ENCODE measurements around the gene TGM6. TPM values are rescaled to one million over a fixed set of nuclear protein-coding genes. Genes with fewer than 3 reads are reported as not detected.

The TGM6 gene
- polyA plus RNA-seq, 4 donors = not detected

GRCh38 chr20:2363587-2363986 lies 17.1 kb upstream of the TGM6 start:
- DNase-seq (ENCODE audit: low read depth in 4 of 4, low spot score in 3 of 4) = no peak

DNA sequence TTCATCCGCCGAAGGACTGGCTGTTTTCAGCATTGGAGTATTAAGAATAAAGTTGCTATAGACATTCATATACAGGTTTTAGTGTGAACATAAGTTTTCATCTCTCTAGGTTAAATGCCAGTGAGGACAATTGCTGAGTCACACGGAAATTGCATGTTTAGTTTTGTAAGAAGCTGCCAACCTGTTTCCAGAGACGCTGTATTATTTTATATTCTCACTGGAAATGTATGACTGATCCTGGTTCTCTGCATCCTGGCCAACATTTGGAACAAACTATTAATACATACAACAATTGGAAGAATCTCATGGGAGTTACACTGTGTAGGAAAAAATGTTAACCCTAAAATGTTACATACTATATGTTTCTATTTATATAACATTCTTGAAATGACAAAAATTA lies 16.7 kb upstream of the TGM6 start:
- DNase-seq (ENCODE audit: low read depth in 4 of 4, low spot score in 3 of 4) = no peak

DNA sequence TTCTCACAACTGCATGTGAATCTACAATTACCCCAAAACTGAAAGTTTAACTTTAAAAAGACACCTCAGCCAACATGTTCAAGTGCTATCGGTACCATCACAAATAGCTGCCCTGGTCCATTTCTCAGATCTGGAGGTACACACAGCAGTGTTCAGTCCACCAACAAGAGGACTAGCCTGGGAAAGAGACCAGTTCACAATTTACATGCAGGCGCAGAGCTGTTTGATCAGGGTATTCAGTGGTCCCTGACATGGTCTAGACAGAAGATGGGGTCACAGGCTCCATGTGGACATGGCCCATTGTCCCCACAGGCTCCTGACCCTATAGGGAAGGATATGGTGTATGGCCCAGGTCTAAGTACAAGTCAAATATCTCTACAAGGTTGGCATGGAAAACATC lies 15.6 kb upstream of the TGM6 start:
- no peak for DNase-seq (ENCODE audit: low read depth in 4 of 4, low spot score in 3 of 4)

DNA sequence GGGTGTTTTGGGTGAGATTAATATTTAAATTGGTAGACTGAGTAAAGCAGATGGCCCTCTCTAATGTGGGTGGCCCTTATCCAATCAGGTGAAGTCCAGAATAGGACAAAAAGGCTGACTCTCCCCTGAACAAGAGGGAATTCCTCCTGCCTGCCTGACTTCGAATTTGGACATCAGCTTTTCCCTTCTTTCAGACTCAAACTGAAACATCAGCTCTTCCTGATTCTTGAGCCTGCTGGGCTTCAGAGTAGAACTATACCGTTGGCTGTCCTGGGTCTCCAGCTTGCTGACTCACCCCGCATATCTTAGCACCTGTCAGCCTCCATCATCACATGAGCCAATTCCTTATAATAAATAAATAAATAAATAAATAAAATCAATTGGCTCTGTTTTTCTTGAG lies 15.0 kb upstream of the TGM6 start:
- no peak for DNase-seq (ENCODE audit: low read depth in 4 of 4, low spot score in 3 of 4)

DNA sequence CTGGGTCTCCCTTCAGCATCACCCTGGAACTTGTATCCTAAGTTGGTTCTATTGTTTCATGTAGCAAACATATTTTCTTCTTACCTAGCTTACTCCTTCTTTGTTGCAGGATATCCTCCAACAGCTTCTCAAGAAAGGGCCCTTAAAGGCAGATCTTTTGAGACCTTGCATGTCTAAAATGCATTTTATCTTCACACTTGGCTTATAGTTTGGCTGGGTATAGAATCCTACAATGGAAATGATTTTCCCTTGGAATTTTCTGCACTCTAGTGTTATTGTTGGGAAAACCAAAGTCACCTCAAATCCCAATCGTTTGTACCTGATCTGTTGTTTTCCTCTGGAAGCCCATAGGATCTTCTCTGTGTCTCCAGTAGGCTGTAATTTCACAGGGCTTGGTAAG lies 12.1 kb upstream of the TGM6 start:
- DNase-seq (ENCODE audit: low read depth in 4 of 4, low spot score in 3 of 4) = no peak

DNA sequence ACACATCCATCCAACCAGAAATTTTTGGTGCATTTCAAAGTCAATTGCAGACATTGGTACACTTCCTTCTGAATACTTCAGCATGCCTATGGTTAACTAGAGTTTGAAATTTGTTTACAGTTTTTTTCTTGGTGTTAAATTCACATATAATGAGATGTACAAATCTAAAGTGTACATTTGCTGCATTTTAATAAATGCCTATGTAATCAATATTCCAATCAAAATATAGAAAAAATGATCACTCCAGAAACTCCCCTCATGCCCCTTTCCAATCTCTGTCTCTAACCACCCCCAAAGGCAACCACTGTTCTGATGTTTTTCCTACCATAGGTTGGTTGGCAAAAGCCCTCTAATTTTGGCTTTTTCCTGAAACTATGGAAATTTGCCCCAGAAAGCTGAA lies 7.6 kb upstream of the TGM6 start:
- no peak for DNase-seq (ENCODE audit: low read depth in 4 of 4, low spot score in 3 of 4)

DNA sequence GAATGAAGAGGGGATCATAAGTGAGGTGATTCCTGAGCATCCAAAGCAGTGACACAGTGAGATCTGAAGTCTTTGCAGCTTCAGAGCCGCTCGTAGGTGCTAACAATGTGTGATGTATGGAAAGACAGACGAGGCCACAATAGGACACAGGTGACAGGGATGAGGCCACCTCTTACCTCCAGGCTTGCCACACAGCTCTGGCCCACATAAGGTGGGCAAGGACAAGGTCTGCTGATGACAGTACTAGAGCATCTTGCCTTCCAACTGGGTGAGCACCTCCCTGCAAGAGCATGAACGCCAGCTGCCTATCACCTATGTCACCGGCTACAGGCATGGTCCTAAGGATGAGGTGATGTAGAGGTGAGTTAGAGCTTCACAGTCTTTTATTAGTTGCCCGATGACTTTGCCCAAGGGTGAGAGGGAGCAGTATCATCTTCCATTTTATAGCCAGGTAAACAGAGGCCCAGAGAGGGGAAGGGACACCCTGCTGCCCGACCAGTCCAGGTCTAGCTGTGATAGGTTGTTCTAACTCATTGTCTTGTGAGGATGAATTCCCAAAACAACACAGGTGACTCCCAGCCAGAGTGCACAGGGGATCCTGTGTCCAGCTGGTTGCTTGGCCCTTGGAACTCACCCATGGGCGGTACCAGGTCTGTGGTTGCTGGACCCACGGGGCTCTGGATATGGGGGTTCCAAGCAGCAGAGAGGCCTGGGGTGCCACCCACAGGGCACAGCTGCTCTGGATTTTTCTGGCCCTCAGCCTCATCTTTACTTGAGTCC lies 6.2 kb upstream of the TGM6 start:
- no peak for DNase-seq (ENCODE audit: low read depth in 4 of 4, low spot score in 3 of 4)

GRCh38 chr20:2378893-2379292 lies 1.8 kb upstream of the TGM6 start:
- no peak for DNase-seq (ENCODE audit: low read depth in 4 of 4, low spot score in 3 of 4)

GRCh38 chr20:2379511-2380229 lies 1.0 kb upstream of the TGM6 start:
- no peak for DNase-seq (ENCODE audit: low read depth in 4 of 4, low spot score in 3 of 4)

DNA sequence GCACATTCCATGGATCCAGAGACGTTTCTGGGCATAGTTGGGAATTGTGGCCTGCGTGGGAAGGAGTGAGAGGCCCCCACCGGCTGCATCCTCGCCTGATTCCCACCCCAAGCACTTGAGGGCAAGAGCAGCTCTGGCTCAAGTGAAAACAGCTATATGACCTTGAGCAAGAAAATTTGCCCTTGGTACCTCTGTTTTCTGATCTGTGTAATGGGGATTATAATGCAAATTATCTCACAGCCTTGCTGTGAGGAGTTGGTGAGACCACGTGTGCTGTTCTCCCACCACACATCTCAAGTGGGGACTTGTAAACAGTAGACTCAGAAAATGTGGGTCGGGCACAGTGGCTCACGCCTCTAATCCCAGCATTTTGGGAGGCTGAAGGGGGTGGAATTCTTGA lies 602 bp downstream of the TGM6 start:
- DNase-seq (ENCODE audit: low read depth in 4 of 4, low spot score in 3 of 4) = no peak

DNA sequence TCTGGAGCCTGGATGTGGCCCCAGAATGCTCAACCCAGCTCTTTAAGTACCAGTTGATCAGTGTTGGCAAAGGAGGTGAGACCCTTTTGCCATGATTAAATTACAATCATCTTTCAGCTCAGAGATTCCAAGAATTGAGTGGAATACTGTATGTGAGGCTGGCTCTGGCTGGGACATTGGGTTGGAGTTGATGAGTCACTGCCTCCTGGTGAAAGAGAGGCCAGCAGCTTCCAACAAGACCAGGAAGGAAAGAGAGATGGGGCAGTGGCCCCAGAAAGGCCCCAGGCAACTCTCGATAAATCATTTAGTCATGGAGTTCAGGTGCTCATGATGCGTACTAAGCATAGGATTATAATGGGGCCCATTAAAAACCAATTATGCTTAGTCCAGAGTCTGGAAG lies 2.1 kb downstream of the TGM6 start:
- no peak for DNase-seq (ENCODE audit: low read depth in 4 of 4, low spot score in 3 of 4)

- no peak for DNase-seq (ENCODE audit: low read depth in 4 of 4, low spot score in 3 of 4)
Observed at GRCh38 chr20:2385026-2385425, 4.3 kb downstream of the TGM6 start.

DNA sequence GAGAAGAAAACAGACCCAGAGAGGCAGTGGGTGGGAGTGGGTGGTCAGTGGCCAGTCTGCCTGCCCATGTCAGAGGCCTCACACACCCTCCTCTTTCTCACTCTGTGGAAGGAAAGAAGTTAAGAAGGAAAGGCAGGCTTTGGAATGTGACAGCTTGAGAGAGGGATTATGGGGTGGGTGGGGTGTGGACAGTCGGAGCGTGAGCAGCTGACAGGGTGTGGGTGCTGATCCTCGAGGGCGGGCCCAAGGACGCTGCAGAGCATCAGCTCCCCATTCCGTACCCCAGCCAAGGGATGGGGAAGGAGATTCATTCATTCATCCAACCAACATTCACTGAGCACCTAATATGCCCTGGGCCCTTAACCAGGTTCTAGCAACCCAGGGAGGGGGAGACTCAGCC lies 4.8 kb downstream of the TGM6 start:
- DNase-seq (ENCODE audit: low read depth in 4 of 4, low spot score in 3 of 4) = no peak

- no peak for DNase-seq (ENCODE audit: low read depth in 4 of 4, low spot score in 3 of 4)
Observed at GRCh38 chr20:2386516-2387179, 5.9 kb downstream of the TGM6 start.

GRCh38 chr20:2387180-2387577 lies 6.5 kb downstream of the TGM6 start:
- no peak for DNase-seq (ENCODE audit: low read depth in 4 of 4, low spot score in 3 of 4)

DNA sequence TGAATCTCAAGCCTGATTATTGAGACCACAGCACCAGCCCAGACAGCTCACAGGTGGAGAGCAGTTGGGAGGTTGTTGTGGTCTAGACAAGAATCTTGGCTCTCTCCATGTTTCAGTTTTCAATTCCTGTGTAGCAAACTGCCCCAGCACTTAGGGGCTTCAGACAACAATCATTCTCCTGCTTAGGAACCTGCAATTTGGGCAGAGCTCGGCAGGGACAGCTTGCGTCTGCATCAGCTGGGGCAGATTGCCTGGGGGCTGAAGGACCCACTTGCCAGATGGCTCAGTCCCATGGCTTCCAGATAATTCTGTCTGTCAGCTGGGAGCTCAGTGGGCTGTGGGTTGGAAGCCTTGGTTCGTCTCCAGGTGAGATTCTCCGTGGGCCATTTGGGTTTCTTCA lies 6.9 kb downstream of the TGM6 start:
- no peak for DNase-seq (ENCODE audit: low read depth in 4 of 4, low spot score in 3 of 4)

DNA sequence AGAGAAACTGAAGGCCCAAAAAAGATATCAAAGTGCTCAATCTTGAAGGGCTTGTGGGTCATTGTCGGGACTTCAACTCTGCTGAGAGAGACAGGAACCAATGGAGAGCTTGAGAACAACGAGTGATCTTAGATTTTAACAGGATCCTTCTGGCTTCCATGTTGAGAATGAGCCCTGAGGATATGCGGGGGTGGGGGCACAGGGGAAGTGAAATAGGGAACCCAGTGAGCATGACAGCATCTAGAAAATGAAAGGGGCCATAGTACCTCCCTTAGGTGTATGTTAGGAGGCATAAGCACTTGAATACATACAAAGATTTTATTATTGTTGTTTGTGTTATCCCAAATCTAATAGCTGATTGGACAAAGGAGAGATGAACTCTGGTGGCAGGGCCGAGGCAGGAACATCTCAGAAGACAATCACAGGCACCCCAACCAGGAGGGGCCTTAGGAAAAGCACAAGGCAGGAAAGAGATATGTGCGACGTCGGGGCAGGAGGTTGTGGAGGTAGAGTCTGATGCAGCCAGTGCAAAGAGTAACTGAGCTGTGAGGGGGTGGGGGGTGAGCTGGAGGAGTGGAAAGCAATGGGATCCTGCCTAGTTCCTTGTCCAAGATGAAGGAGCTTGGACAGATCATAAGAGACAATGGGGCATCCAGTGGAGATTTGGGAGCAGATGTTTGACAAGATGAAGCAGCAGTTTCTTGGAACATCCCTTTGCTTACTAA lies 10.4 kb downstream of the TGM6 start:
- no peak for DNase-seq (ENCODE audit: low read depth in 4 of 4, low spot score in 3 of 4)

DNA sequence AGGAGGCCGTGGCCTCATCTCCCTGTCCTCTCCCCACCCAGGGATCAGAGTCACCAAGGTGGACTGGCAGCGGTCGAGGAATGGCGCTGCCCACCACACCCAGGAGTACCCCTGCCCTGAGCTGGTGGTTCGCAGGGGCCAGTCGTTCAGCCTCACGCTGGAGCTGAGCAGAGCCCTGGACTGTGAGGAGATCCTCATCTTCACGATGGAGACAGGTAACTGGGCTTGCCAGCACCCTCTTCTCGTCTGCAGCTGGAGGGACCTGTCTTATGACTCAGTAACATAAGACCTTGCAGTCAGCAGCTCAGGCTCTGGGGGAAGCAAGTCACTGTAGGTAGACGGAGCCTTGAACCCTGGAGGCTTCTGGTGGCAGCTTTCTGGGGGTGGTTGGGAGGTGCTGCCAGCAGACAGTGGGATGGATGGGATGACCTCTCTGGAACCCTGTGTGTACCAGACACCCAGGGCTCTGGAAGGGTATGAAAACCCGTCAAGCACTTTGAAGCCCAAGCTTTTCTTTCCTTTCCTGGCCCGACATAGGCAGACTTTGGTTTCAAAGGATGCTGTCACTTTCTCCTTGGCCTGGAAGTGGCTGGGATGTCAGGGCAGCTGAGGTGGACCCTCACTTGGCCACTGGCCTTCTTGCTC lies 13.8 kb downstream of the TGM6 start:
- DNase-seq (ENCODE audit: low read depth in 4 of 4, low spot score in 3 of 4) = no peak

DNA sequence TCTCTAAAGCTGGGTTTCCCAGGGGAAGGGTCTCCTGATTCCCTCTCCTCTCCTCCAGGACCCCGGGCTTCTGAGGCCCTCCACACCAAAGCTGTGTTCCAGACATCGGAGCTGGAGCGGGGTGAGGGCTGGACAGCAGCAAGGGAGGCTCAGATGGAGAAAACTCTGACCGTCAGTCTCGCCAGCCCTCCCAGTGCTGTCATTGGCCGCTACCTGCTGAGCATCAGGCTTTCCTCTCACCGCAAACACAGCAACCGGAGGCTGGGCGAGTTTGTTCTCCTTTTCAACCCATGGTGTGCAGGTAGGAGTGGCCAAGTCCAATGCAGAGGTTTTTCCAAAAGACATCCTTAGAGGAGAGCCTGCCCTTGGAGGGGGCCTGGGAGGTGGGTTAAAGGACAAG lies 14.4 kb downstream of the TGM6 start:
- no peak for DNase-seq (ENCODE audit: low read depth in 4 of 4, low spot score in 3 of 4)

- no peak for DNase-seq (ENCODE audit: low read depth in 4 of 4, low spot score in 3 of 4)
Observed at GRCh38 chr20:2396241-2396814, 15.6 kb downstream of the TGM6 start.
